Duodenal mucosa (tissue), 2 donors: Measurements from ENCODE around the gene ELN.

ENCODE experiments used
- H3K27ac ChIP-seq: one replicate; pipeline ENCODE4 v1.7.0; 2013; ENCODE audit warnings: low read depth, low read length
- H3K27me3 ChIP-seq, 2 donors: one replicate each; pipeline ENCODE4 v1.7.0; 2013; ENCODE audit warnings: low read length in 2 of 2, control low read depth in 1 of 2; ENCODE audit not compliant: insufficient read depth in 2 of 2, control insufficient read depth in 1 of 2
- H3K36me3 ChIP-seq, 2 donors: one replicate each; pipeline ENCODE4 v1.7.0; 2013; ENCODE audit warnings: low read length in 2 of 2, control low read depth in 1 of 2; ENCODE audit not compliant: insufficient read depth in 2 of 2, control insufficient read depth in 1 of 2
- H3K4me1 ChIP-seq, 2 donors: one replicate each; pipeline ENCODE4 v1.7.0; 2013; ENCODE audit warnings: low read length in 2 of 2, control low read depth in 1 of 2; ENCODE audit not compliant: insufficient read depth in 2 of 2, control insufficient read depth in 1 of 2
- H3K4me3 ChIP-seq, 2 donors: one replicate each; pipeline ENCODE4 v1.7.0; 2013; ENCODE audit warnings: low read length in 2 of 2, low read depth in 1 of 2
- H3K9ac ChIP-seq, 2 donors: one replicate each; pipeline ENCODE4 v1.7.0; 2013; ENCODE audit warnings: low read length in 2 of 2, low read depth in 1 of 2
- H3K9me3 ChIP-seq, 2 donors: one replicate each; pipeline ENCODE4 v1.7.0; 2013; ENCODE audit warnings: low read length in 2 of 2, control low read depth in 1 of 2; ENCODE audit not compliant: control insufficient read depth in 1 of 2

The ELN gene

GRCh38 chr7:74051629-74052410 is 23.8 kb downstream of the ELN start:
- no peaks in the 10 kb centered on the region for H3K9me3 ChIP-seq
- no peak overlapping the region for H3K4me3 ChIP-seq
- peaks cover 0 to 15% of the 10 kb centered on the region in 2 donors for H3K36me3 ChIP-seq
- H3K27ac ChIP-seq: no peak overlapping the region
- H3K27me3 ChIP-seq: no peaks in the 10 kb centered on the region
- no peaks in the 10 kb centered on the region for H3K4me1 ChIP-seq
- H3K9ac ChIP-seq: no peak overlapping the region

GRCh38 chr7:74052628-74053027 is 24.7 kb downstream of the ELN start:
- no peaks in the 10 kb centered on the region for H3K4me1 ChIP-seq
- peaks cover 0 to 15% of the 10 kb centered on the region in 2 donors for H3K36me3 ChIP-seq
- no peaks in the 10 kb centered on the region for H3K9me3 ChIP-seq
- no peak overlapping the region for H3K4me3 ChIP-seq
- H3K9ac ChIP-seq: no peak overlapping the region
- no peaks in the 10 kb centered on the region for H3K27me3 ChIP-seq
- no peak overlapping the region for H3K27ac ChIP-seq

GRCh38 chr7:74053589-74054186 is 25.7 kb downstream of the ELN start:
- Histone ChIP-seq H3K36me3 (peaks cover 0 to 13% of the 10 kb centered on the region in 2 donors), H3K27ac (no peak overlapping the region), H3K4me3 (no peak overlapping the region), H3K9ac (no peak overlapping the region), H3K9me3 (no peaks in the 10 kb centered on the region), H3K27me3 (no peaks in the 10 kb centered on the region), H3K4me1 (no peaks in the 10 kb centered on the region)

- no peak overlapping the region for H3K27ac ChIP-seq
- H3K9ac ChIP-seq: no peak overlapping the region
Measured at GRCh38 chr7:74056096-74056915, 28.3 kb downstream of the ELN start.

GRCh38 chr7:74057216-74057925 is 29.4 kb downstream of the ELN start:
- no peak overlapping the region for H3K27ac ChIP-seq

More at GRCh38 chr7:74056096-74056915, 28.3 kb downstream of the ELN start:
- H3K27me3 ChIP-seq: no peaks in the 10 kb centered on the region
- H3K36me3 ChIP-seq: no peaks in the 10 kb centered on the region
- no peak overlapping the region for H3K4me3 ChIP-seq
- peaks cover 8% of the 10 kb centered on the region in 2 donors for H3K4me1 ChIP-seq
- H3K9me3 ChIP-seq: no peaks in the 10 kb centered on the region

GRCh38 chr7:74057987-74058386 is 30.0 kb downstream of the ELN start:
- Histone ChIP-seq H3K4me1 (peaks cover 17 to 18% of the 10 kb centered on the region in 2 donors), H3K36me3 (no peaks in the 10 kb centered on the region), H3K9ac (no peak overlapping the region), H3K9me3 (no peaks in the 10 kb centered on the region), H3K4me3 (no peak overlapping the region), H3K27me3 (no peaks in the 10 kb centered on the region), H3K27ac (no peak overlapping the region)

More at GRCh38 chr7:74057216-74057925, 29.4 kb downstream of the ELN start:
- H3K9me3 ChIP-seq: no peaks in the 10 kb centered on the region
- no peaks in the 10 kb centered on the region for H3K36me3 ChIP-seq
- no peak overlapping the region for H3K4me3 ChIP-seq
- H3K9ac ChIP-seq: no peak overlapping the region
- no peaks in the 10 kb centered on the region for H3K27me3 ChIP-seq
- H3K4me1 ChIP-seq: peaks cover 17 to 18% of the 10 kb centered on the region in 2 donors

GRCh38 chr7:74058486-74058885 is 30.5 kb downstream of the ELN start:
- Histone ChIP-seq H3K27me3 (no peaks in the 10 kb centered on the region), H3K36me3 (no peaks in the 10 kb centered on the region), H3K9ac (no peak overlapping the region), H3K4me1 (peaks cover 17 to 18% of the 10 kb centered on the region in 2 donors), H3K4me3 (no peak overlapping the region), H3K27ac (no peak overlapping the region), H3K9me3 (no peaks in the 10 kb centered on the region)

GRCh38 chr7:74059037-74059436 is 31.1 kb downstream of the ELN start:
- no peaks in the 10 kb centered on the region for H3K9me3 ChIP-seq
- no peak overlapping the region for H3K9ac ChIP-seq
- no peaks in the 10 kb centered on the region for H3K27me3 ChIP-seq
- no peak overlapping the region for H3K27ac ChIP-seq
- H3K4me1 ChIP-seq: peaks cover 17 to 18% of the 10 kb centered on the region in 2 donors
- no peak overlapping the region for H3K4me3 ChIP-seq
- no peaks in the 10 kb centered on the region for H3K36me3 ChIP-seq

- Histone ChIP-seq H3K36me3 (no peaks in the 10 kb centered on the region), H3K4me3 (no peak overlapping the region), H3K9ac (peak overlapping the region; percentile 32 to 60), H3K9me3 (no peaks in the 10 kb centered on the region), H3K4me1 (peaks cover 17 to 18% of the 10 kb centered on the region in 2 donors), H3K27ac (peak overlapping the region; percentile 60), H3K27me3 (no peaks in the 10 kb centered on the region)
Measured at GRCh38 chr7:74059681-74060588, 32.0 kb downstream of the ELN start.
